ENCODE measurements around the gene MIER2.

Gene MIER2

DNA sequence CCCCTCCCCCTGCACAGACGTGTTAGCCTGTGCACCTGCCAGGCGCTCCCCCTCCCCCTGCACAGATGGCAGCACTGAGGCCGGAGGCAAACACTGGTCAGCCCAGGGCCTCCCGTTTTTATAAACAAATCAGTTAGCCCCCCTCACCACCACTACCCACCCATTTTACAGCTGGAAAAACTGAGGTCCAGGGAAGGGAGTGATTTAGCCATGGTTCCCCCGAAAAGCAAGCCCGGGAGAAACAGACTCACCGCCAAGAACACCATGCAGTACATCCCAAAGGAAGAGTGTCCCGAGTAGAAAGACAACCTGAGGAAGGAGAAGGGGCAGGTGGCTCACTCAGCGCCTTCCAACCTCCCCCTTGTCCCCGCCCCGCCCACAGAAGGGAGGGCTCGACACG is 62.1 kb downstream of the MIER2 start:
- no peak overlapping the region for H3K27ac ChIP-seq
- TF ChIP-seq, protein P1, sequence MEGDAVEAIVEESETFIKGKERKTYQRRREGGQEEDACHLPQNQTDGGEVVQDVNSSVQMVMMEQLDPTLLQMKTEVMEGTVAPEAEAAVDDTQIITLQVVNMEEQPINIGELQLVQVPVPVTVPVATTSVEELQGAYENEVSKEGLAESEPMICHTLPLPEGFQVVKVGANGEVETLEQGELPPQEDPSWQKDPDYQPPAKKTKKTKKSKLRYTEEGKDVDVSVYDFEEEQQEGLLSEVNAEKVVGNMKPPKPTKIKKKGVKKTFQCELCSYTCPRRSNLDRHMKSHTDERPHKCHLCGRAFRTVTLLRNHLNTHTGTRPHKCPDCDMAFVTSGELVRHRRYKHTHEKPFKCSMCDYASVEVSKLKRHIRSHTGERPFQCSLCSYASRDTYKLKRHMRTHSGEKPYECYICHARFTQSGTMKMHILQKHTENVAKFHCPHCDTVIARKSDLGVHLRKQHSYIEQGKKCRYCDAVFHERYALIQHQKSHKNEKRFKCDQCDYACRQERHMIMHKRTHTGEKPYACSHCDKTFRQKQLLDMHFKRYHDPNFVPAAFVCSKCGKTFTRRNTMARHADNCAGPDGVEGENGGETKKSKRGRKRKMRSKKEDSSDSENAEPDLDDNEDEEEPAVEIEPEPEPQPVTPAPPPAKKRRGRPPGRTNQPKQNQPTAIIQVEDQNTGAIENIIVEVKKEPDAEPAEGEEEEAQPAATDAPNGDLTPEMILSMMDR (IDR thresholded peaks at IDR 0.05), result no peak
- TF ChIP-seq ZFX (IDR thresholded peaks at IDR 0.05; ENCODE audit: borderline replicate concordance), result no peak

DNA sequence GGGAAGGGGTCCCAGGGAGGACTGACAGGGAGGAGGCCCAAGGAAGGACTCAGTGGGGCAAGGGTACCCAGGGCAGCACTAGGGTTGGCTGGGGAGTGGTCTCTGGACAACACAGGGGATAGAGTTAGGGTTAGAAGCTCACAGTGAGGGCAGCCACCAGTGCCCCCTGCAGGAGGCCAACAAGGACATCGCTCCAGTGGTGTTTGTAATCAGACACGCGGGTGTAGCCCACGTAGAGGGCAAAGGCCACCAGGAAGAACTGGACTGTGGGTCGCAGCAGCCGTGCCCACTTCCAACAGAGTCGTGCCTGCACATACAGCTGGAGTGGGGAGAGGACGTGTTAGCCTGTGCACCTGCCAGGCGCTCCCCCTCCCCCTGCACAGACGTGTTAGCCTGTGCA is 62.6 kb downstream of the MIER2 start:
- no peak for TF ChIP-seq ZFX (IDR thresholded peaks at IDR 0.05; ENCODE audit: borderline replicate concordance)
- TF ChIP-seq, protein P1 (IDR thresholded peaks at IDR 0.05), result peak; percentile 32; the same call in 1 of the 2 replicates
- H3K27ac ChIP-seq, result no peak overlapping the region

DNA sequence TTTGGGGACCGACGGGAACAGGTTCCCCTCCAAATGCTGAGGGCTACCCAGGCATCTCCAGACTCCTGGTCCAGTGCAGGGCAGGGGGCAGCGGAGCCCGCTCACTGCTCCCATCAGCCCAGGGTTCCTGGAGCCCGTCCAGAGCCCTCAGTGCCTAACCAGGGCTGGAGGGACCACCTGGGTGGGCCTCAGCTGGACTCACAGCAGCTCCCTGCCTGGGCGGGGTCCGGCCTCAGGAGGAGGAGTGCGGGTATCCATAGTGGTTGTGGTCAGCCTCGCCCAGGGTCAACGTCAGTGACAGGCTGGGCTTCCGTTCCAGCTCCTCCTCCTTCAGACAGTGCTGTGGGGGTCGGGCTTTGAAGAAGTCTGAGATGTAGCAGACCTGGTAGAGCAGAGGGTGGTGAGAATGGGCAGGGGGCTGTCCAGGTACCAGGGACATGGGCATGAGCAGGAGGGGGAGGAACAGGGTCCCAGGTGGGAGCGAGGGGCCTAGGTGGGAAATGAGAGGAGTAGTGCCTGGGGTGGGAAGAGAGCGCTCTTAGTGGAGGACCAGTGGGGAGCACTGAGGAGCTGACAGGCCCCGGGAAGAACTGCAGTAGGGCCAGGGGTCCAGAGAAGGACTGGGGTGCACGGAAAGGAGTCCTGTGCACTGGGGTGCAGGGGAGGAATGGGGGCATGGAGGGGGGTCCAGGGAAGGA is 63.3 kb downstream of the MIER2 start:
- no peak overlapping the region for H3K27ac ChIP-seq
- no peak for TF ChIP-seq ZFX (IDR thresholded peaks at IDR 0.05; ENCODE audit: borderline replicate concordance)
- TF ChIP-seq, protein P1 (IDR thresholded peaks at IDR 0.05), result no peak

DNA sequence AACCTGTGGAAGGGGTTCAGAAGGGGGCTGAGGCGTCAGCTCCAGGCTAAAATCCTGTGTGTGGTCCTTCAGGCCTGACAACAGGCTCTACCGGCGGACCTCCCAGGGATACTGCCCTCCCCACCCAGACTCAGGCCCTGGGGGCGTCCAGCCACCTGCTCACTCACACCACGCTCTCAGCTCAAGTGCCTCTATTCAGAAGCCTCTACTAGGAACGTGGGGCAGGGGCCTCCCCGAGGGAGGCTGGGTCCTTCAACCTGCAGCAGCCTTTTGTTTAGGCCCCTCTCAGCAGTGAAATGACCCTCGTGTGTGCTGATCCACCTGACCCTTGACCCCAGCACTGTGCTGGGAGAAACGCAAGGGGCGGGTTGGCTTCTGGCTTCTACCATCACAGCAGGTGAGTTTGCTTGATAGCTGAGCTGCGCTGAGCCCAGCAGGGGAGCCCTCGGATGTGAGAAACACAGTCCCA is 64.0 kb downstream of the MIER2 start:
- H3K27ac ChIP-seq, result no peak overlapping the region
- TF ChIP-seq, protein P1 (IDR thresholded peaks at IDR 0.05), result no peak
- no peak for TF ChIP-seq ZFX (IDR thresholded peaks at IDR 0.05; ENCODE audit: borderline replicate concordance)

DNA sequence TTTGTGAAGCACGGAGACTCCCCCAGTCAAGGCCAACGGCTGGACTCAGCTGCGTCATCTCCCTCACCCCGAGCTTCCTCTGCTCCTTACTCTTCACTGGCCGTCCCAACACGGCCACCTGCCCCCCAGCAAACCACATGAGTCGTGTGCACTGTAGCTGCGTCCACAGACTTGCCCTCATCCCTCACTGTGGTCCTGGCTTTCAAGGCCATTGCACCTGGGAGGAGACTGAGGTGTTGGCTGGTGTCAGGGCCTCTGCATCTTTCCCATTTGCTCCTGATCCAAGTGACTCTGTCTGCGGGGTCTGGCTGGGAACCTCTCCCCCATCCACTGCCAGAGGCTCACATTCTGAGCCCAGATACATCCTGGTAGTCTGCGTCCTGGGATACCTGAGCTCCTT is 64.9 kb downstream of the MIER2 start:
- no peak overlapping the region for H3K27ac ChIP-seq
- TF ChIP-seq, protein P1 (IDR thresholded peaks at IDR 0.05), result no peak
- TF ChIP-seq ZFX (IDR thresholded peaks at IDR 0.05; ENCODE audit: borderline replicate concordance), result no peak

- TF ChIP-seq ZFX (IDR thresholded peaks at IDR 0.05; ENCODE audit: borderline replicate concordance), result no peak
- TF ChIP-seq, protein P1 (IDR thresholded peaks at IDR 0.05), result no peak
- no peak overlapping the region for H3K27ac ChIP-seq
These were observed 65.4 kb downstream of the MIER2 start for GRCh38 chr19:279231-279630.

DNA sequence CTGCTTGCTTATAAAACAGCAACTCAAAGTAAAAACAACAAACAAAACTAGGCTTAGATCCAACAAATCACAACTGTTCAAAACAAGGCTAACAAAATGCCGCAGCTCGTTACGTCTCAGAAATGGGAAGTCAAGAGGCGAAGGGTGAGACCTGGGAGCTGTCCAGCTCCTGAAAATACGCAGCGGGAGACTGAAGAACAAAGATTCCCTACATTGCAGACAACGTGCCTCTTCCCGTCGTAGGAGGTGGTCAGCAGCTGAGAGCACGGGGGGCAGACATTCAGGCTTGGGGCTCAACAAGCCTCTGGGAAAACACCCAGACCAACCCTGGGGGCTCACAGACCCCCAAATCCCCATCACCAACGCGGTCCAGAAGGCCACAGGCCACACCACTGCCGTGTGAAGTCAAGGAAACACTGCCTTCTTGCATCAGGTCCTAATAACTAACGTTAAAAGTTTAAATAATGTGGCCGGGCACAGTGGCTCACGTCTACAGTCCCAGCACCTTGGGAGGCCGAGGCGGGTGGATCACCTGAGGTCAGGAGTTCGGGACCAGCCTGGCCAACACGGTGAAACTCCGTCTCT is 66.9 kb downstream of the MIER2 start:
- no peak overlapping the region for H3K27ac ChIP-seq
- TF ChIP-seq ZFX (IDR thresholded peaks at IDR 0.05; ENCODE audit: borderline replicate concordance), result no peak
- TF ChIP-seq, protein P1 (IDR thresholded peaks at IDR 0.05), result no peak

All from 22Rv1 (cell line).